Endothelial cell of hepatic sinusoid (primary cell): ENCODE data around the gene LHFPL6.

Experiments
- in situ Hi-C: cut with HindIII; loops from 2 replicates; pipeline ENCODE4 v1.10.0; 2017; ENCODE audit warnings: low sequenced_read_pairs

The LHFPL6 gene

DNA sequence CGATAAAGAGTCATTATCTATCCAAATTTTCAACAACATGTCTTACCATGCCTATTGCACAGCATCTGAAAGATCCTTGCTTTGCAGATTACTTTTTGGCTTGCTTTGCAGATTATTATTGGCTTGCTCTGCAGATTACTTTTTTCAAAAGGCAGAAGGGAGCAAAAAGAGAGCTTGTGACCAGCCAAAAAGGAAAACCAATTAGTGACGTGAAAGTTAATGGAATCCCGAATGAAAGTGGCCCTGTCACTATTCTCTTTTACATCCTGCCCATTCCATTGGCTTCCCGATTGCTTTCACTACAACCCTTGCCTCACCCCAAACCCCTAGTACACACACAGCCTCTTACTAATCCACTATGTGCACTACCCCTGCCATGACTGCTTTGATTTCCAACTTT, 81.3 kb downstream of the LHFPL6 start:
- in situ Hi-C loops, result no loop called here

- in situ Hi-C loops, result no loop called here
Measured at GRCh38 chr13:39516096-39516495, 86.9 kb downstream of the LHFPL6 start.

GRCh38 chr13:39515224-39515714, 87.7 kb downstream of the LHFPL6 start:
- in situ Hi-C loops, result no loop called here

DNA sequence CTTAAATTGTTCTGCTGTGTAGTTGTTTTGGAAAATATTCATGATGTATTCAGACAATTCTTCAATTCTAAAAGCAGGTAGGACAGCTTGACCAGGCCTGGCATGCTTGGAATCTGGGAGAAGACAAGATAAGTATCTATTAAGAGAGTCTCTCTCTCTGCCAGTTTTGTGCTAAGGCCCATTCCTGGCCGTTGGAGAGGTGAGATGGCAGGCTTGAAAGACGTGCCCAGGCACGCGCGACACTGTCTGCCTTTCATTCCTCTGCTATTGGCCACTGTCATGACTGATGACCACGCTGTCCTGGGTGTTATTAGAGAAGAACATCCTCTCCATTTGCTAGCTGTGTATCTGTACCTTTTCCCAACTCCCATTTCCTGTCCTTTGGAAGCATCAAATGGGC, 90.3 kb downstream of the LHFPL6 start:
- in situ Hi-C loops, result no loop called here

DNA sequence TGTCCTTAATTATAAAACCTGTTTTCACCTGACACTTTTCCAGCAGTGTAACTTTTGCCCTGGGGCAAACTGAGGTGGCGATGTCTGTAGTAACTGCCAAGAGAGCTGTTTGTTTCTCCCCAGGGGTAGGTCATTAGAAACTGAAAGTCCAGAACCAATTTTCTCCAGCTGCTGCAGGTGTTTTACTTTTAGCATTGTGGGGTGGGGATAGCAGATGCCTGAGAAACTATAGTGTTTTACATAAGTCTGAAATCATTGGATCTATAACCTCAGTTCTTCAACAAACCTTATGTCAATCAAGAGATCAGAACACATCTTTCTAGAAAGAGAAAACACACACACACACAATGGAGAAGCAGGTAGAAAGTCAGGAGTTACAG, 92.7 kb downstream of the LHFPL6 start:
- in situ Hi-C loops, result no loop called here

DNA sequence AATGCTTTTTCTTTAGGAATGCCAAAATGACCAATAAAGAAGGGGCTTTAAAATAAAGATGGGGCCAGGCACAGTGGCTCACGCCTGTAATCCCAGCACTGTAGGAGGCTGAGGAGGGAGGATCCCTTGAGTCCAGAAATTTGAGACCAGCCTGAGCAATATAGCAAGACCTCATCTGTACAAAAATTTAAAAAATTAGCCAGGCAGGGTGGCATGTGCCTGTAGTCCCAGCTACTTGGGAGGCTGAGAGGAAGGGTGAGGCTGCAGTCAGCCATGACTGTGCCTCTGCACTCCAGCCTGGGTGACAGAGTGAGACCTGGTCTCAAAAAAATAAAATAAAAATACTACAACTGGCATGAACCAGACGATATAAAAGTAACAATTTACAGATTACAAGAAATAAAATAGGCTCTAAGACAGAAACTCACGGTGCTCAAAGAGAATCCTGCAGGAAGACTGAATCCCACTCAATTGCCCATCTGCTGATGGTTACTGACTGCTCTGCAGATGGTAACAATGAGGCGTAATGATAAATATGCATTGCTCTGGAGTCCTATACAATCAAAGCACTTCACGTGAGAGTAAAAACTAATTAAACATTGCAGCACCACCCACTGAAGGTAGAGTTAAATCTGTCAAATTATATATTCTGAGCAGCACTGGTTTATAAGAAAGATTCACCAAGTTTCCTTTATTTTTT, 93.2 kb downstream of the LHFPL6 start:
- in situ Hi-C loops, result loop anchor here (5.0 kb wide), 1 partner anchor 48 kb away; no protein-coding TSS in a partner anchor

- in situ Hi-C loops, result loop anchor here (5.0 kb wide), 1 partner anchor 51 kb away; no protein-coding TSS in a partner anchor
Measured at GRCh38 chr13:39506559-39507390, 96.2 kb downstream of the LHFPL6 start.

DNA sequence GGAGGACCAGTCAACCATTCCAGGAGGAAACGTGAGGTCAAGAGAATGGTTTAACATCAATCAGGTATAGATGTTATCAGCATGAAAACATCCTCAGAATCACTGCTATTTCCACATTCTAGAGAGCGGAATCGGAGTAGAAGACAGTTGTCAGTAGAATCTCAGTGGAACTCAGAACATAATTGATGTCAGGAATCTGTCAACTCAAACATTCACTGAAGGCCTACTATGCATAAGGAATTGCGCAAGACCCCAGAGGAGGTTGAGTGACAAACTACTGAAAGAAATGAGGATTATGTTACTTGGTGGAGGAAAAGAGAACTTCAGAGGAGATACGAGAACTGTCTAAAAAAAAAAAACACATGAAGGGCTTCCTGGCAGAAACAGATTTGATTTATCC, 97.8 kb downstream of the LHFPL6 start:
- in situ Hi-C loops, result loop anchor here (5.0 kb wide), 1 partner anchor 52 kb away; no protein-coding TSS in a partner anchor

DNA sequence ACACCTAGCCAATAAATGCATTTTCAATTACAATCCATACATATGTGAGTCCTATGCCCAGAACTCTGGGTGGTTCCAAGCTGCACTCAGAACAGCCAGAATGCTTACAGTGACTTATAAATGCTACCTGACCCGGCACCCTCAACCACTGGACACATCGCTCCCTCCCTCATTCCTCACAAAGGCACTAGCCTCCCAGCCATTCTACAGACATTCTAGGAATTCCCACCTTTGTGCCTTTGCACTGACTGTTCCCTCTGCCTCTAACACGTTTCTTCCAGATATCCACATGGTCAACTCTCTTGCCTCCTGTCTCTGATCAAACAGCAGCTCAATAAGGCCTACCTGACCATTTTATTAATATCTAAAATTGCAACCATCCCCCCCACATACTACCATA, 99.9 kb downstream of the LHFPL6 start:
- in situ Hi-C loops, result no loop called here

- in situ Hi-C loops, result no loop called here
Measured at GRCh38 chr13:39501702-39502324, 101.2 kb downstream of the LHFPL6 start.

GRCh38 chr13:39499604-39500003, 103.4 kb downstream of the LHFPL6 start:
- in situ Hi-C loops, result no loop called here

DNA sequence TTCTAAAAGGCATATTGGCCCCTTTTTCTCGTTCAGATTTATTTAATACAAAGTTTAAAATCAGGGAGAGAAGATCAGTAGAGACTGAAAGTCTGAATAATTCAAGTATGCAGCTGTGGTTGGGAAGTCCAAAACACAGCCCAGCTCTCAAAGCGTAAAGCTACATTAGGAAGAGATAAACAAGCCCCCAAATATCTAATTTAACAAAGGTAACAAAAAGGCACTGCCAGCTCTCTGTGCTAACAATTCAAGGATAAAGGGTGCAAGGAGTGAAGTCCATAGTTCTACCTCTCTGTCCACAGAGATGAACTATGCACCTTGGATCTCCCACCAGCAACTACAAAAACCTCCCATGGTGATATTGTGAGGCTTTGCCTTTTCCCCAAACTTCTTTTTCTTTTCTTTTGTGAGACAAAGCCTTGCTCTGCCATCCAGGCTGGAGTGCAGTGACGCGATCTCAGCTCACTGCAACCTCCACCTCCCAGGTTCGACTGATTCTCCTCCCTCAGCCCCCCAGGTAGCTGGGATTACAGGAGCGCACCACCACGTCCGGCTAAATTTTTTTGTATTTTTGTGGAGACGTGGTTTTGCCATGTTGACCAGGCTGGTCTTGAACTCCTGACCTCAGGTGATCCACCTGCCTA, 104.4 kb downstream of the LHFPL6 start:
- in situ Hi-C loops, result no loop called here

- in situ Hi-C loops, result no loop called here
Measured at GRCh38 chr13:39496506-39496905, 106.5 kb downstream of the LHFPL6 start.

DNA sequence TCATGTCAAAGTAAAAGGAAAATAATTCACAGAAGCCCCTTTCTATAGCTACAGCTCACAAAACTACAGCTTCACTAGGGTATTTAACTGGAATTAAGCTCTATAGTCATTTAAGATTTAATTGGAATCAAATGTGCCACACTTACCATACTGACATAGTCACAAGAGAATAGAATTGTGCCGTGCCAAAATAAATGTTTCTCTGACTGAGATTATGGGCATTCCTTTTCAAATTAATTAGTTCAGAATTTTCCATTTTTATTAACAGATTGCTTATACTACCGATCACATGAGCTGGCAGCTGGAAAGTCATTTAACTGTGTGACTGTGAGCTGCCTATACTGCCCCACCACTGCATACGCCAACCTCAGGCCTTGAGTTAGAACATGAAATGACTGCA, 108.4 kb downstream of the LHFPL6 start:
- in situ Hi-C loops, result no loop called here

- in situ Hi-C loops, result no loop called here
Measured at GRCh38 chr13:39494006-39494405, 109.0 kb downstream of the LHFPL6 start.

- in situ Hi-C loops, result no loop called here
Measured at GRCh38 chr13:39490136-39490535, 112.9 kb downstream of the LHFPL6 start.

DNA sequence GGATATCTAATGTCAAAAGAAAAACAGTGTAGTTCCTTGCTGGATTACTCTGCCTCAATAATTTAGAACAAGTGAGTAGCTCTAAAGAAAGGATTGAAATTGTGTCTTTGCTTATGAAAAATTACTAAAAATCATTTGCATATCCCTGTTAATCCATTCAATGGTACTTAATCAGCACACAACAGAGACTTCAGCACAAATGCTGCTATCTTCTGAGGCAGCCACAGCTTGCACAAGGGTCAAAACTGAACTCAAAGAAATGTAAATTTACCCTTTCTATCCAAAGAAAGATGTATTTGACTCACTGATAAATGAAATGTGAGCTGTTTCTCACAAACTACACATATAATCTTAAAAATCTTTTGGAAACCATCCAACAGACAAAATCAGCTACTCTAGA, 116.2 kb downstream of the LHFPL6 start:
- in situ Hi-C loops, result no loop called here

- in situ Hi-C loops, result no loop called here
Measured at GRCh38 chr13:39485314-39485700, 117.7 kb downstream of the LHFPL6 start.

DNA sequence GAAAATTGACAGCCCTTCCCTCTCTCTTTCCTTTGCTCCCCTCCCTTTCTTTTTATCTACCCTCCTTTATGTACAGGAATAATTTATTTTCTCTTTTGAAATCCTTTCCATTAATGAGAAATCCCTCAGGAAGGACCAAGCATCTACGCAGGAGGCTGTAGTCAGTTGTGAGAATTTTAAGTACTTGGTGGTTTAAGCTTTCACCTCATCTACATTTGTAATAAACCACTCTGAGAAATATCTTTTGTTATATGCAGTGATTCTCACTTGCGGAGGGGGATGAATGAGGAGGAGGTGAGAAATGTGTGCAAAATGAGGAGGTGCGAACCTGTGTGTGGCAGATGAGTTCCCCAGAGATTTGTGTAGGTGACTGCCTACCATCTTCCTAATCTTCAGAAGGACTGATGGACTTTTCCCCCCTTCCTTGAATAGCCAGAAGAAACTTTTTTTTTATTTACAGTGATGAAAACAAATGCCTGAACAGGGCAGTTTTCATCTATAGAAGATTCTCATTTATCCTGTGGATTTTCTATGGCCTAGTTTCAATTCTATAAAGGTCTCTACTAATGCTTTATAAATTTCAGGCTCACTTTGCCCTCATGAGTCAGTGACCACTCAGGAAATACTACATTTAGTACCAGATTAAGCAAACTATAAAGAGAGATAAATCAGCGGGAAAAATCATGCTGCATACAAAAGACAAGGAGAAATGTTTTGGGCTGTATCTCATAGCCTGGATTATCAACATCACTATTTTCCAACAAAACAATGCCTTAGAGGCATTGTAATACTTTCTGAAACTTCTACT, 118.3 kb downstream of the LHFPL6 start:
- in situ Hi-C loops, result no loop called here

DNA sequence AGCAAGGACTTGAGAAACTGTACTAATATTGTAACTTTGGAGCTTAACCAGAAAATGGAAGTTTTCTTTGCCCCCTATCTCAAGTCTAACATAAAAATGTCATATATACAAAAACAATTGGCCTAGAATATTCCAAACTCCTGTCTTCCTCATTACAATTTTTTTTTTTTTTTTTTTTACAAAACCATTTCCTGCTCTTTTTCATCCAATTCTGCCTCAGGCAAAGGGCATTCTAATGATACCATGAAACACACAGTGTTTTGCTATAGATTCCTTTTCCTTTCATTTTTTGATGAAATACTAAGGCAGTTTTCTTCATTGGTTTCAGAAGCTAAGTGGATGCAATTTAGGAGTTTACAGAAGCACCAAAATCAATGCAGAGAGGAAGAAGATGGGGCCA, 119.7 kb downstream of the LHFPL6 start:
- in situ Hi-C loops, result no loop called here
